A673 (cell line): Measurements from ENCODE around the gene TBC1D25. TPM values are rescaled to one million over a fixed set of nuclear protein-coding genes. Genes with fewer than 3 reads are reported as not detected.

Experiments used
- BruUV-seq: library from RNA; stranded (reverse); fragments of 400-500 nt; replicated peaks from 2 replicates; lab custom pipeline; 2021; lab: Mats Ljungman, UMichigan
- CTCF ChIA-PET: fragments of 300-600 bp; sonication (Branson Sonifier 250); formaldehyde crosslinking; loops from one replicate; lab custom pipeline; 2022; ENCODE audit warnings: antibody characterized with exemption; lab: Charles Lee
- POLR2A ChIA-PET: fragments of 300-600 bp; sonication (Branson Sonifier 250); formaldehyde crosslinking; loops from one replicate; lab custom pipeline; 2022; ENCODE audit warnings: antibody characterized with exemption; ENCODE audit not compliant: low non-redundant PET; lab: Charles Lee
- DNase-seq: peaks from one replicate; pipeline ENCODE4 v3.0.0-alpha.2; 2015; ENCODE audit warnings: low spot score
- H3K27ac ChIP-seq: fragments of 200-600 bp; sonication (generic); 2 replicates; pipeline ENCODE4 v1.5.1; 2016; ENCODE audit warnings: mixed run types, low read depth, mild to moderate bottlenecking, mixed read lengths, antibody characterized with exemption, low read length; ENCODE audit not compliant: poor library complexity, severe bottlenecking
- H3K27me3 ChIP-seq: fragments of 200-600 bp; sonication (generic); replicated peaks from 2 replicates; pipeline ENCODE4 v1.6.1; 2017; ENCODE audit warnings: mixed run types, low read depth, mild to moderate bottlenecking, mixed read lengths, antibody characterized with exemption, low read length; ENCODE audit not compliant: insufficient read depth, poor library complexity
- H3K36me3 ChIP-seq: fragments of 200-600 bp; sonication (generic); 2 replicates; pipeline ENCODE4 v1.6.1; 2016; ENCODE audit warnings: mixed run types, mild to moderate bottlenecking, mixed read lengths, antibody characterized with exemption, low read length; ENCODE audit not compliant: insufficient read depth, poor library complexity, severe bottlenecking
- H3K4me1 ChIP-seq: fragments of 200-600 bp; sonication (generic); 2 replicates; pipeline ENCODE4 v1.6.1; 2017; ENCODE audit warnings: mixed run types, mild to moderate bottlenecking, mixed read lengths, antibody characterized with exemption, low read length; ENCODE audit not compliant: insufficient read depth, poor library complexity, severe bottlenecking
- H3K4me3 ChIP-seq: fragments of 200-600 bp; sonication (generic); 2 replicates; pipeline ENCODE4 v1.5.1; 2016; ENCODE audit warnings: low read depth, mixed run types, mild to moderate bottlenecking, mixed read lengths, low read length; ENCODE audit not compliant: poor library complexity, severe bottlenecking
- H3K9me3 ChIP-seq: fragments of 200-600 bp; sonication (generic); 2 replicates; pipeline ENCODE4 v1.6.1; 2016; ENCODE audit warnings: mixed run types, low read depth, mild to moderate bottlenecking, mixed read lengths, antibody characterized with exemption, low read length; ENCODE audit not compliant: poor library complexity, severe bottlenecking
- EZH2 ChIP-seq: fragments of 200-600 bp; sonication (generic); IDR thresholded peaks from 2 replicates; pipeline ENCODE4 v1.6.1; 2017; ENCODE audit warnings: borderline replicate concordance, low read depth, mild to moderate bottlenecking, mixed read lengths, antibody characterized with exemption, low read length; ENCODE audit not compliant: poor library complexity, severe bottlenecking
- intact Hi-C: fragments of 100-400 bp; cut with micrococcal nuclease; formaldehyde crosslinking; loops from one replicate; pipeline ENCODE4 v1.10.0; 2022; ENCODE audit not compliant: unreplicated experiment
- total RNA-seq: library from RNA; stranded (reverse); gene quantifications from 2 replicates; pipeline ENCODE4 v1.2.3, GENCODE V29; 2021
- TF ChIP-seq, protein P1 (sequence below): fragments of 300-800, 200-600 bp; sonication (generic); conservative IDR thresholded peaks from 2 replicates; pipeline ENCODE4 v1.5.1; 2017; ENCODE audit warnings: low read depth, mild to moderate bottlenecking, antibody characterized with exemption, low read length, moderate library complexity, mixed read lengths

Gene TBC1D25
- total RNA-seq, 1 experiment from 2014 or later: 10.8 TPM

DNA sequence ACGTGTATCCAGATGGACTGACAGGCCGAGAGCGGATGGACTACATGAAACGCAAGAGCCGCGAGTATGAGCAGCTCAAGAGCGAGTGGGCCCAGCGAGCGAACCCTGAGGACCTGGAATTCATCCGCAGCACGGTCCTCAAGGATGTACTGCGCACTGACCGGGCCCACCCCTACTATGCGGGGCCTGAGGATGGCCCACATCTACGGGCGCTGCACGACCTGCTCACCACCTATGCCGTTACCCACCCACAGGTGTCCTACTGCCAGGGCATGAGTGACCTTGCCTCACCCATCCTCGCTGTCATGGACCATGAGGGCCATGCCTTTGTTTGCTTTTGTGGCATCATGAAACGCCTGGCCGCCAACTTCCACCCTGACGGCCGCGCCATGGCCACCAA is 20.1 kb downstream of the TBC1D25 start:
- Histone ChIP-seq H3K4me1 (no peaks in the 10 kb centered on the region), H3K4me3 (no peak overlapping the region), H3K9me3 (no peaks in the 10 kb centered on the region), H3K27me3 (no peaks in the 10 kb centered on the region), H3K27ac (no peak overlapping the region), H3K36me3 (peaks cover 3% of the 10 kb centered on the region)
- DNase-seq: no peak
- CTCF ChIA-PET: no interaction called here
- POLR2A ChIA-PET: no interaction called here
- no peak for TF ChIP-seq EZH2
- TF ChIP-seq, protein P1, sequence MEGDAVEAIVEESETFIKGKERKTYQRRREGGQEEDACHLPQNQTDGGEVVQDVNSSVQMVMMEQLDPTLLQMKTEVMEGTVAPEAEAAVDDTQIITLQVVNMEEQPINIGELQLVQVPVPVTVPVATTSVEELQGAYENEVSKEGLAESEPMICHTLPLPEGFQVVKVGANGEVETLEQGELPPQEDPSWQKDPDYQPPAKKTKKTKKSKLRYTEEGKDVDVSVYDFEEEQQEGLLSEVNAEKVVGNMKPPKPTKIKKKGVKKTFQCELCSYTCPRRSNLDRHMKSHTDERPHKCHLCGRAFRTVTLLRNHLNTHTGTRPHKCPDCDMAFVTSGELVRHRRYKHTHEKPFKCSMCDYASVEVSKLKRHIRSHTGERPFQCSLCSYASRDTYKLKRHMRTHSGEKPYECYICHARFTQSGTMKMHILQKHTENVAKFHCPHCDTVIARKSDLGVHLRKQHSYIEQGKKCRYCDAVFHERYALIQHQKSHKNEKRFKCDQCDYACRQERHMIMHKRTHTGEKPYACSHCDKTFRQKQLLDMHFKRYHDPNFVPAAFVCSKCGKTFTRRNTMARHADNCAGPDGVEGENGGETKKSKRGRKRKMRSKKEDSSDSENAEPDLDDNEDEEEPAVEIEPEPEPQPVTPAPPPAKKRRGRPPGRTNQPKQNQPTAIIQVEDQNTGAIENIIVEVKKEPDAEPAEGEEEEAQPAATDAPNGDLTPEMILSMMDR: no peak
- intact Hi-C loops: no loop called here
- no TSS peak for BruUV-seq

DNA sequence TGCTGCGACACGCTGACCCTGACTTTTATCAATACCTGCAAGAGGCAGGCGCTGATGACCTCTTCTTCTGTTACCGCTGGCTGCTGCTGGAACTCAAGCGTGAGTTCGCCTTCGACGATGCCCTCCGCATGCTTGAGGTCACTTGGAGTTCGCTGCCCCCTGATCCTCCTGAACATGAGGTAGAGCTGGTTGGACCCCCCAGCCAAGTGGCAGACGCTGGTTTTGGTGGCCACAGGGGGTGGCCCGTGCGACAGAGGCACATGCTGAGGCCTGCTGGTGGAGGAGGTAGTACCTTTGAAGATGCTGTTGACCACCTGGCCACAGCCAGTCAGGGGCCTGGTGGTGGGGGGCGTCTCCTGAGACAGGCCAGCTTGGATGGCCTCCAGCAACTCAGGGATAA is 20.5 kb downstream of the TBC1D25 start:
- POLR2A ChIA-PET: no interaction called here
- CTCF ChIA-PET: no interaction called here
- no TSS peak for BruUV-seq

DNA sequence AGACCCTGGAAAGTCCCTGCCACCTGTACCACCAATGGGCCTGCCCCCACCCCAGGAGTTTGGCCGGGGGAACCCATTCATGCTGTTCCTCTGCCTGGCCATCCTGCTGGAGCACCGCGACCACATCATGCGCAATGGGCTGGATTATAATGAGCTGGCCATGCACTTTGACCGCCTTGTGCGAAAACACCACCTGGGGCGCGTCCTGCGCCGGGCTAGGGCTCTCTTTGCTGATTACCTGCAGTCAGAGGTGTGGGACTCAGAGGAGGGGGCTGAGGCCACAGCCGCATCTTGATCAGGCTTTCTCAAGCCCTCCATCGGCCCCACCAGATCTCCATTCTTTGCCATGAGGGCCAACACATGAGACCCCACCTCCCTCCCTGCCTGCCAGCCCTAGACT is 21.2 kb downstream of the TBC1D25 start:
- ChIA-PET CTCF (no interaction called here), POLR2A (no interaction called here)
- TF ChIP-seq EZH2: no peak
- Histone ChIP-seq H3K9me3 (no peaks in the 10 kb centered on the region), H3K27ac (no peak overlapping the region), H3K4me3 (no peak overlapping the region), H3K27me3 (no peaks in the 10 kb centered on the region), H3K36me3 (peaks cover 3% of the 10 kb centered on the region), H3K4me1 (no peaks in the 10 kb centered on the region)
- intact Hi-C loops: no loop called here
- no TSS peak for BruUV-seq
- no peak for DNase-seq

More for the DNA sequence above, 20.5 kb downstream of the TBC1D25 start:
- TF ChIP-seq EZH2: no peak
- TF ChIP-seq, protein P1: no peak
- intact Hi-C loops: no loop called here
- H3K4me3 ChIP-seq: no peak overlapping the region
- H3K36me3 ChIP-seq: peaks cover 3% of the 10 kb centered on the region
- no peaks in the 10 kb centered on the region for H3K9me3 ChIP-seq
- H3K27me3 ChIP-seq: no peaks in the 10 kb centered on the region
- DNase-seq: no peak
- H3K4me1 ChIP-seq: no peaks in the 10 kb centered on the region
- H3K27ac ChIP-seq: no peak overlapping the region

DNA sequence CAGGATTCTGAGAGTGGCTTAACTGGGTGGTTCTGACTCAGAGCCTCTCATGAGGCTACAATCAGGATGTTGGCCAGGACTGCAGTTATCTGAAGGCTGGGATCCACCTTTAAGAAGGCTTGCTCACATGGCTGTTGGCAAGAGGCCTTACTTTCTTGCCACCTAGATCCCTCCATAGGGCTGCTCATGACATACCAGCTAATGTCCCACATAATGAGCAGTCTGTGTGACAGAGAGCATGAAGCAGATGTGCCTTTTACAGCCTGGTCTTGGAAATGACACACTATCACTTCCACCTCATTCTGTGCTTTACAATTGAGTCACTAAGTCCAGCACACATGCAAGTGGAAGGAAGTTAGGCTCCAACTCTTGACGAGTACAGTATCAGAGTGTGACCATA is 30.4 kb downstream of the TBC1D25 start:
- intact Hi-C loops: no loop called here
- Histone ChIP-seq H3K36me3 (peaks cover under 1% of the 10 kb centered on the region), H3K27ac (no peak overlapping the region), H3K4me1 (no peaks in the 10 kb centered on the region), H3K27me3 (no peaks in the 10 kb centered on the region), H3K4me3 (no peak overlapping the region), H3K9me3 (no peaks in the 10 kb centered on the region)
- TF ChIP-seq, protein P1: no peak
- TF ChIP-seq EZH2: no peak
- POLR2A ChIA-PET: no interaction called here
- BruUV-seq: no TSS peak
- CTCF ChIA-PET: no interaction called here
- DNase-seq: no peak
